Measurements from ENCODE around the gene KCTD5.

GRCh38 chr16:2745961-2746360 is 63.6 kb downstream of the KCTD5 start:
- TF ChIP-seq CTCF (conservative IDR thresholded peaks at IDR 0.05), result no peak
- TF ChIP-seq EZH2 (IDR thresholded peaks at IDR 0.05; ENCODE audit: low read depth), result no peak

All from PC-9 (cell line).